ENCODE results near the gene RNU1-3. TPM values are rescaled to one million over a fixed set of nuclear protein-coding genes. Genes with fewer than 3 reads are reported as not detected.

The RNU1-3 gene
- total and polyA plus RNA-seq, 2 donors, result under 0.01 TPM; not detected in 1

GRCh38 chr1:16618719-16619118 is 48.0 kb downstream of the RNU1-3 start:
- Histone ChIP-seq H3K4me3 (ENCODE audit: low read depth, low read length) (no peak overlapping the region), H3K27ac (ENCODE audit: low read depth) (no peak overlapping the region), H3K36me3 (ENCODE audit: insufficient read depth) (peaks cover 4% of the 10 kb centered on the region), H3K4me1 (ENCODE audit: insufficient read depth) (peaks cover under 1% of the 10 kb centered on the region)
- 76% methylated on average over 15 of the region's 15 CpGs for WGBS
- DNase-seq (ENCODE audit: extremely low spot score), result no peak

GRCh38 chr1:16617778-16618580 is 48.8 kb downstream of the RNU1-3 start:
- H3K27ac ChIP-seq (ENCODE audit: low read depth), result no peak overlapping the region
- H3K4me1 ChIP-seq (ENCODE audit: insufficient read depth), result peaks cover 2% of the 10 kb centered on the region
- H3K36me3 ChIP-seq (ENCODE audit: insufficient read depth), result peaks cover 4% of the 10 kb centered on the region
- H3K4me3 ChIP-seq (ENCODE audit: low read depth, low read length), result no peak overlapping the region
- 68% methylated on average over 7 of the region's 7 CpGs for WGBS
- DNase-seq (ENCODE audit: extremely low spot score), result no peak

- Histone ChIP-seq H3K27ac (ENCODE audit: low read depth) (no peak overlapping the region), H3K4me3 (ENCODE audit: low read depth, low read length) (no peak overlapping the region), H3K36me3 (ENCODE audit: insufficient read depth) (peaks cover 4% of the 10 kb centered on the region), H3K4me1 (ENCODE audit: insufficient read depth) (peaks cover 2% of the 10 kb centered on the region)
- 90% methylated on average over 20 of the region's 20 CpGs for WGBS
- no peak for DNase-seq (ENCODE audit: extremely low spot score)
Measured at GRCh38 chr1:16617114-16617631, 49.6 kb downstream of the RNU1-3 start.

Small RNA genes lying within 50 kb of the gene (small RNA-seq; reads per million reads assigned to genes)
- gene RNU1-3, result not detected

Other genes starting within 250 kb of the RNU1-3 start
- not detected for gene SPATA21, start 229.5 kb downstream of the RNU1-3 start, total RNA-seq
- gene SPATA21, start 229.5 kb downstream of the RNU1-3 start, polyA plus RNA-seq, result 0.29 TPM
- gene NECAP2, start 226.2 kb downstream of the RNU1-3 start, total RNA-seq, result 46.0 TPM
- 36.6 TPM for gene NECAP2, start 226.2 kb downstream of the RNU1-3 start, polyA plus RNA-seq
- gene RNU1-1, start 152.7 kb downstream of the RNU1-3 start, total RNA-seq, result under 0.01 TPM
- gene RNU1-1, start 152.7 kb downstream of the RNU1-3 start, polyA plus RNA-seq, result not detected
- gene NBPF1, start 53.4 kb downstream of the RNU1-3 start, total RNA-seq, result 137 TPM
- gene NBPF1, start 53.4 kb downstream of the RNU1-3 start, polyA plus RNA-seq, result 22.9 TPM
- gene RNU1-4, start 73.6 kb upstream of the RNU1-3 start, total RNA-seq, result under 0.01 TPM
- not detected for gene RNU1-4, start 73.6 kb upstream of the RNU1-3 start, polyA plus RNA-seq
- gene RNU1-2, start 229.0 kb upstream of the RNU1-3 start, total RNA-seq, result under 0.01 TPM
- not detected for gene RNU1-2, start 229.0 kb upstream of the RNU1-3 start, polyA plus RNA-seq